PFSK-1 (cell line): ENCODE measurements around the gene P2RY6.

Experiments
- POLR2AphosphoS5 ChIP-seq: IDR thresholded peaks from 2 replicates; pipeline ENCODE4 v1.6.1; 2012; ENCODE audit warnings: low read depth, mild to moderate bottlenecking, control low read depth, low read length, moderate library complexity
- TF ChIP-seq, protein P1 (sequence below), 2 experiments: IDR thresholded peaks; 2 replicates each; pipeline versions ENCODE4 v1.6.1 to v1.8.0; 2011 to 2012; ENCODE audit warnings: low read depth in 2 of 2, low read length in 2 of 2, control low read depth in 1 of 2, inconsistent platforms in 1 of 2, mild to moderate bottlenecking in 1 of 2, moderate library complexity in 1 of 2; ENCODE audit not compliant: insufficient read depth in 1 of 2

DNA sequence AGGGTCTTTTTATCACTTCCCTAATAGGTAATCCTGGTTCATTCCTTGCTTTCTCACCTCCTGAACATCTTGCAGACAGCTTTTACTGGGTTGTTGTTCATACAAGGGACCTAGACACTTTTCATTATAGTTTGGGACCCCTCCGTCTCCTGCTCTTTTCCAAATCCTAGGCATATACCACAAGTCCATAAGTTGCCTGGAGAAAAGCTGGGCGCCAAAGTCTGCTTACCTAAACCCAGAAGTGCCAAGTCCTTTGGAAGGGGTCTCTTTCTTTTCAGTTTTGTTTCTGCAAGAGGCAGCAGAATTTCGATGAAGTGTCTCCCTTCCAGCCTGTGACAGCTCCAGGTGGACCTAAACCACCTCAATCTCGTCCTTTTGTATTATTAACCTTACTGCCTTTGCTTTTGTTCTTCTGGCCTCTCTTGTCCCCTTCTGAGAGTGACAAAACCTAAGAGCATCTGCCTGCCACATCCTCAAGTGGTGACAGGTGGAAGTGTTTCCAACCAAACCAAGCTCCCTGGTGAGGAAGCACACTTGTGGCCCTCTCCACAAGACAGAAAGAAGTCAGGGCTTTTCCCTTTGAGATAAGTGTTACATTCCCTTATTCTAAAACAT is 19.5 kb upstream of the P2RY6 start:
- TF ChIP-seq, protein P1, sequence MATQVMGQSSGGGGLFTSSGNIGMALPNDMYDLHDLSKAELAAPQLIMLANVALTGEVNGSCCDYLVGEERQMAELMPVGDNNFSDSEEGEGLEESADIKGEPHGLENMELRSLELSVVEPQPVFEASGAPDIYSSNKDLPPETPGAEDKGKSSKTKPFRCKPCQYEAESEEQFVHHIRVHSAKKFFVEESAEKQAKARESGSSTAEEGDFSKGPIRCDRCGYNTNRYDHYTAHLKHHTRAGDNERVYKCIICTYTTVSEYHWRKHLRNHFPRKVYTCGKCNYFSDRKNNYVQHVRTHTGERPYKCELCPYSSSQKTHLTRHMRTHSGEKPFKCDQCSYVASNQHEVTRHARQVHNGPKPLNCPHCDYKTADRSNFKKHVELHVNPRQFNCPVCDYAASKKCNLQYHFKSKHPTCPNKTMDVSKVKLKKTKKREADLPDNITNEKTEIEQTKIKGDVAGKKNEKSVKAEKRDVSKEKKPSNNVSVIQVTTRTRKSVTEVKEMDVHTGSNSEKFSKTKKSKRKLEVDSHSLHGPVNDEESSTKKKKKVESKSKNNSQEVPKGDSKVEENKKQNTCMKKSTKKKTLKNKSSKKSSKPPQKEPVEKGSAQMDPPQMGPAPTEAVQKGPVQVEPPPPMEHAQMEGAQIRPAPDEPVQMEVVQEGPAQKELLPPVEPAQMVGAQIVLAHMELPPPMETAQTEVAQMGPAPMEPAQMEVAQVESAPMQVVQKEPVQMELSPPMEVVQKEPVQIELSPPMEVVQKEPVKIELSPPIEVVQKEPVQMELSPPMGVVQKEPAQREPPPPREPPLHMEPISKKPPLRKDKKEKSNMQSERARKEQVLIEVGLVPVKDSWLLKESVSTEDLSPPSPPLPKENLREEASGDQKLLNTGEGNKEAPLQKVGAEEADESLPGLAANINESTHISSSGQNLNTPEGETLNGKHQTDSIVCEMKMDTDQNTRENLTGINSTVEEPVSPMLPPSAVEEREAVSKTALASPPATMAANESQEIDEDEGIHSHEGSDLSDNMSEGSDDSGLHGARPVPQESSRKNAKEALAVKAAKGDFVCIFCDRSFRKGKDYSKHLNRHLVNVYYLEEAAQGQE (IDR thresholded peaks at IDR 0.05; ENCODE audit: insufficient read depth in 1 of 2, low read depth in 2 of 2, low read length in 2 of 2), result no peak
- no peak for TF ChIP-seq POLR2AphosphoS5
